HG03039 (cell line): ENCODE data around the gene LEMD3.

Experiments used
- ATAC-seq: cut with Tn5 transposase; IDR thresholded peaks from one replicate; pipeline ENCODE4 v1.9.1; 2021; ENCODE audit warnings: mild to moderate bottlenecking, moderate library complexity; ENCODE audit not compliant: unreplicated experiment

LEMD3 gene

DNA sequence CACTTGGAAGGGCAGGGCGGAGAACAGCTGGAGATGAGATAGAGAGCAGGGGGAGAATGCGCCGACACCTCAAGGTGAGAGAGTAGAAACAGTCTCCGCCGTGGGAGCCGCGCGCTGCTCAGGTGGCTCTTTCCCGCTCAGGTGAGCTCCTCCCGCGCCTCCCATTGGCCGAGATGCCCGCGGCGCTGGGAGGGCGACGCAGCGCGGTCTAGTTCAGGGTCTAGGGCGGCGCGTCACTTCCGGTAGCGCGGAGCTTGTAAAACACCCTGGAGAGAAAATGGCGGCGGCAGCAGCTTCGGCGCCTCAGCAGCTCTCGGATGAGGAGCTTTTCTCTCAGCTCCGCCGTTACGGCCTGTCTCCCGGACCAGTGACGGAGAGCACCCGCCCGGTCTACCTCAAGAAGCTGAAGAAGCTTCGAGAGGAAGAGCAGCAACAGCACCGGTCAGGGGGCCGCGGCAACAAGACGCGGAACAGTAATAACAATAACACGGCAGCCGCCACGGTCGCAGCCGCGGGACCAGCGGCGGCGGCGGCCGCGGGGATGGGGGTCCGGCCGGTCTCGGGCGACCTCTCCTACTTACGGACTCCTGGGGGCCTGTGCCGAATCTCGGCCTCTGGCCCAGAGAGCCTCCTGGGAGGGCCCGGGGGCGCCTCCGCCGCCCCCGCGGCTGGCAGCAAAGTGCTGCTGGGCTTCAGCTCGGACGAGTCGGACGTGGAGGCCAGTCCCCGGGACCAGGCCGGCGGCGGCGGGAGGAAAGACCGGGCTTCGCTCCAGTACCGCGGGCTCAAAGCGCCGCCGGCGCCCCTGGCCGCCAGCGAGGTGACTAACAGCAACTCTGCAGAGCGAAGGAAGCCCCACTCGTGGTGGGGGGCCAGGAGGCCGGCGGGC, at the start of gene LEMD3:
LEMD3 (plus strand) TSS at position 264 of the 889 bp plus-strand sequence; CDS start at position 278, 14 bp downstream.
- ATAC-seq, result peak; percentile 92

DNA sequence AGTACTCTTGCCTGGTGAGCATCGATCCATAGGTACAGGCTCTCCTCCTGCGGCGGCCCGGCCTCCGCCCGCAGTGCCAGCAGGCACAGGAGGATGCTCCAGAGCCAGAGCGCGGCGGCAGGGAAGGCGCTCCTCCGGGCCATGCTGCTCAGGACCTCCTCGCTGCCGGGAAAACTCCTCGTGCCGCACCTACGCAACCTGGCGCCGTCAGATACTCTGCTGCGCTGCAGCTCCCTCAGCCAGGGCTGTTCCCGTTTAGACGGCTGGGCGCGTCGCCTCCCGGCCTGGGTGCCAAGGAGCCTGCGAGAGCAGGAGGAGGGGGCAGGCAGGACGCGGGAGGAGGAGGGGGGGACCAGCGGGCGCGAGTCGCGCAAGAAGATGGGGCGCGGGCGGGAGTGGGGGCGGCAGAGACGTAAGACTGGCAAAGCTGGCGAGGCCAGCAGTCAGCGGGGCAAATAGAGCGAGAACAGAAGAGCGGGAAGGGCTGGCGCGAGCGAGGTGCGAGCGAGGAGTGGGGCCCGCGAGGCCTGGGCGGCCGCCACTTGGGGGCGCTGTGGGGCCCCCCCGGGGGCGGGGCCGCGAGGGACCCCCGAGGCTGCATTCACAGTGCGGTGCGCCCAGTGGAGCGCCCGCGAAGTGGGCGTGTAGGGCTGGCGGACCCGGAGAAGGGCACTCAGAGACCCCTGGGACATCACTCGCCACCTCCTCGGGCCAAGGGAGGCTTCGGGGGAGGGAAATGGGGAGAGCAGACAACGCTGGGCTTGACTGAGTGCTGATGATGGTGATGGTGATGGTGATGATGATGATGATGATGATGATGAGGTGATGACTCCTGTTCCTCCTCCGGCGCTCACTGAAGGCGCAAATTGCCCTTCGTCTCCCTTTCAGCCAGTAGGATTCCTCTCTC, 48.1 kb upstream of the LEMD3 start, which contains the start of gene WIF1:
WIF1 (minus strand) TSS at position 257 of the 907 bp plus-strand sequence; CDS start at position 143, 114 bp downstream.
- ATAC-seq, result peak; percentile 42

DNA sequence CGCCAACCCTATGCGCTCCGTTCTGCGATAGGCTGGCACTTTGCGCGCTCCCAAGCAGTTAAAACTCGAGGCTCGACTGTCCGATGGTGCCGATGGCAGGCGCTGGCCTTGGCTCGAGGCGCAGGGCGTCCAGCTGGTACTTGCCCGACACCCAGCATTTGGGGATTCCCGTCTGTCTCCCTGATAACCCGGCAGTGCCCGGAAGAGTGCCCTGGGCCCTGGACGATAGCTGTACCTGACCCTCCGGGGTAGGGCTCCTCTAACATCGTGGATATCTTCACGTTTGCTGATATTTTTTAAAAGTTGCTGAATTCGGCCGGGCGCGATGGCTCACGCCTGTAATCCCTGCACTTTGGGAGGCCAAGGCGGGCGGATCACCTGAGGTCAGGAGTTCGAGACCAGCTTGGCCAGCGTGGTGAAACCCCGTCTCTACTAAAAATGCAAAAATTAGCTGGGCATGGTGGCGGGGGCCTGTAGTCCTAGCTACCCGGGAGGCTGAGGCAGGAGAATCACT, 47.4 kb upstream of the LEMD3 start:
- ATAC-seq, result no peak

DNA sequence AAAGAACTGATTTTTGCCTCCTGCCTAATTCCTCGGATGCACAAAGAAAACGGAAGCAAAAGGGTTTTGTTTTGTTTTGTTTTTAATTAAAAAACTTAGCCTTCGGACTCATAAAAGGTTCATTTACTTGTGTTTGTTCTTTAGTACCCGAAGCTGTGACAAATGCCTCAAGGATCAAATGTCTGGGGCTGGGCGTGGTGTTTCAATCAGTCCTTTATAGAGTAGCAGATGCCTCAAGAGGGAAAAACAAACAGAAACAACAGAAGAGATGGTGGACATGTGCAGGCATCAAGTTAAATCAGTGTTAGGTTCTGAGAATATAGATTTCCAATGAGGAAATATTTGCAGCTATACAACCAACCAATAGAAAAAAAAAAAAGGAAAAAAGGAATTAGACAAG, 46.7 kb upstream of the LEMD3 start:
- no peak for ATAC-seq

DNA sequence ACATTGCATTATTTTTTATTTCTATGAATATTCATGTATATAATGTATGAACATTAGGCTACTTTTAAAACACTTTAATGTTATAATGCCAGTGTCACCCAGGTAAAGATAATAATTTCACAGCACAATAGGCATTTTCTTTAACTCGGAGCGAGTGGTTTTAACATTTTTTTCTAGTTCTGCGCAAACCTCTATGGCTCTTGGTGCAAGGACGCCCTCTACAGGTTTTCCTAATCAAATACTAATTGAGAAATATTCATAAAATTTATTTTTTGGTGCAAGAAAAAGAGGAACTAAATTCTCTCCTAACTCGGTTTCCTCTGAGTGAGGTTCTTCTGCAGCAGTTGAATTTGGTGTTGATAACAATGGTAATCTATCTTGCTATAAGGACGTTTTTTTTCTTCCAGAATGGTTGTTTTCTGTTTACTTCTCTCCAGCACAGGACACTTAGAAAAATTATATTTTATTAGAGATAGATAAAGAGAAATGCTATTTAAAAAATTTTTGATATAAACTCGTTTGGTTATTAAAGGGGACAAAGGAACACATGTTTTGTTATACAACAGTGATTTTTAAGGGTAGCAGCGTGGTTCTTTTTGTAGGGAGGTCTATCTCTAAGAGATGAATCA, 45.8 kb upstream of the LEMD3 start:
- ATAC-seq, result no peak

DNA sequence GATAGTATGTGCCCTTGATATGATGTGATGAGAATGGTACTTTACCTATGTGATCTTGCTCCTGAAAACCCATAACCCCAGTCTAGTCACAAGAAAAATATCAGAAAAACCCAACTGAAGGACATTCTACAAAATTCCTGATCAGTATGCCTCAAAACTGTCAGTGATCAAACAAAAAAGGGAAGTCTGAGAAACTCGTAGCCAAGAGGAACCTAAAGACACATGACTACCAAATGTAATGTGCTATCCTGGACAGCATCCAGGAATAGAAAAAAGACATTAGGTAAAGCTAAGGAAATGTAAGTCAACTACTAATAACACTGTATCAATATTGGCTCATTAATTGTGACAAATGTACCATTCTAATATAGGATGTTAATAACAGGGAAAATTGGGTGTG, 44.1 kb upstream of the LEMD3 start:
- no peak for ATAC-seq

DNA sequence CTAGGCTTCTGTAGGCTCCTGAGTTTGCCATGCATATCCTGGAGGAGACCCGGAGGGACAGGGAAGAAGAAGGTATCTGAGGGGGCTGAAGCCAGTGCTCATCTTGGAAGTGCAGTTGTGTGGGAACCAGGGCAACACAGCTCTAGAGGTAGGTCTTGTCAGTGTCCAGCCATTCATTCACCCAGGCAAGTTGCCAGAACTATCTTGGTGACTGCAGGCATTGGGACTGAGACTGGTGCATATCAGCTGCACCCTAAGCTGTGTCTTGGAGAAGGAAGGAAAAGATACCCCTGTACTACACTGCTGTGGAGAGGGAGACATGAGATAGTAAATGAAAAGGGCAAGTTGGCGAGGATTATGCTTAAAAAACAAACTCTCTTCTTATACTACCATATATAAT, 43.4 kb upstream of the LEMD3 start:
- ATAC-seq, result no peak

DNA sequence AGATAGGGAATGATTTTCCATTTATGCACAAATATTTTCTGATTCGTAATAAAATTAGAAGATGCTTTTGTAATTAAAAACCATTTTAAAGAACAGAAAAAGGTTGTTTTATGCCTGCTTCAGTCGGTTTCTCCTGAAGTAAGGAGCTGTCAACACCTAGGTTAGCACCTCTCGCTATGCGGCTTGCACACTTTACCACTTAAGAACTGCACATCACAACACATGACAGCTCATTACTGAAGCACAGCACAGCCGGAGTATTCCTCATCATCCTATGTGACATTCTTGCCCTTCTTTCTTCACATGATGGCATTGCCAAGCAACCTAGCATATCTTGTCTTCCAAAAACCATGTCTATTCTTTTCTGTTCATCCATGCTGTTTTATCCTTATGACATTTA, 42.9 kb upstream of the LEMD3 start:
- no peak for ATAC-seq

DNA sequence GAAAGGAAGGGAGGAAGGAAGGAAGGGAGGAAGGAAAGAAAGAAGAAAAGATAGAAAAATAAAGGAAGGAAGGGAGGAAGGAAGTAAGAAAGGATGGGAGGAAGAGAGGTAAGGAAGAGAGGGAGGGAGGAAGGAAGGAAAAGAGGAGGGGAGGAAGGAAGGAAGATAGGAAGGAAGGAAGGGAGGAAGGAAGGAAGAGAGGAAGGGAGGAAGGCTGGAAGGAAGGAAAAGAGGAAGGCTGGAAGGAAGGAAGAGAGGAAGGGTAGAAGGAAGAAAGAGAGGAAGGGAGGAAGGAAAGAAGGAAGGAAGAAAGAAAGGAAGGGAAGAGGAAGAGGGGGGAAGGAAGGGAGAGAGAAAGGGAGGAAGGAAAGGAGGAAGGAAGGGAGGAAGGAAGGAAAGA, 35.5 kb upstream of the LEMD3 start:
- ATAC-seq, result no peak

DNA sequence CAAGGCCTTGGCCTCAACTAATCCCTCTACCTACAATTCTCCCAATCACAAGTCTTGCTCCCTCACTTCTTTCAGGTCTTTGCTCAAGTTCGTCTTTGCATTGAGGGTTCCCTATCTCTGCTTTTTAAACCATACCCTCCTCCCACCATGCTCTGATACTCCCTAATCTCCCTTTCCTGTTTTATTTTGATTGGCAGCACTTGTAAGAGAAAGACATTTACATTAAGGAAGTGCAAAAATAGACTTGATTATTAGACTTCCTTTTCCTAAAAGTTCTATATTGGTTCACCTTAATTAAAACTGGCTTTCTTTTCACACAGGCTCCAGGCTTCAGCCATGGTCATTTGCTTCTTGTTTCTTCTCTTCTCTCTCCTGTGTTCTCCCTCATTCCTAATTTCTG, 30.0 kb upstream of the LEMD3 start:
- no peak for ATAC-seq

DNA sequence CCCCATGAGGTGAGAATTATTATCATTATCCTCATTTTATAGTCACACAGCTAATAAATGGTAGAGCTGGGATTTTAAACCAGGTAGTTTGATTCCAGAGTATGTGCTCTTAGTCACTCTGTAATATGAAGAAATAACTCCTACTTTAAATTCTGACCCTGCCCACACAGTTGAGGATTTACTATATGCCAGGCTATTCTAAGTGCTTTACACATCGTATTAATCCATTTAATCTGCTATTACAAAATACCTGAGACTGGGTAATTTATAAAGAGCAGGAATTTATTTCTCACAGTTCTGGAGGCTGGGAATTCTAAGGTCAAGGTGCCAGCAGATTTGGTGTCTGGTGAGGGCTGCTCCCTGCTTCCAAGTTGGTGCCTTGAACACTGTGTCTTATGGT, 28.6 kb upstream of the LEMD3 start:
- ATAC-seq, result no peak

DNA sequence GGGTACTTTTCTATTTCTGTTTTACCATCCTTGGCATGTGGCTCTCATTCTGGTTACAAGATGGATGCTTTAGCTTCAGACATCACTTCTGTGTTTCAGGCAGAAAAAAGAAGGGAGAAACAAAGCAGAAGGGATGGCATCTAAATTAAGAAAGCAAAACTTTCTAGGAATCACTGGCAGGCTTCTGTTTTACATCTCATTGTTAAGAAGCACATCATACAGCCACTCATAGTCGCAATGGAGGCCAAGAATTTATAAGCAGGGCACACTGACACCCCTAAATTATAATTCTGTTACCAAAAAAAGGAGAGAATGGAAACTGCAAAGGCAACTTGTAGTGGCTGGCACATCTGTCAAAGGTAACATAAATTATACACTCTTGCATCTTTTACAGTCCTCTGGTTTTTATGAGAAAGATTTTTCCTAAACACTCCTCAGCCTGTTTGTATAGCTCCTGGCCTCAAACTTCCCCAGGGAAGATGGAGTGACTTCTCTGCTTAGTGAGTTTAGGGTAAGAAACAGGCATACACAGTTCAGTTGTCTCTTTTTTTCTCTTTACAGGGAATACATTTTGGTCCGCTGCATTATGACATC, 22.0 kb upstream of the LEMD3 start:
- ATAC-seq, result no peak

DNA sequence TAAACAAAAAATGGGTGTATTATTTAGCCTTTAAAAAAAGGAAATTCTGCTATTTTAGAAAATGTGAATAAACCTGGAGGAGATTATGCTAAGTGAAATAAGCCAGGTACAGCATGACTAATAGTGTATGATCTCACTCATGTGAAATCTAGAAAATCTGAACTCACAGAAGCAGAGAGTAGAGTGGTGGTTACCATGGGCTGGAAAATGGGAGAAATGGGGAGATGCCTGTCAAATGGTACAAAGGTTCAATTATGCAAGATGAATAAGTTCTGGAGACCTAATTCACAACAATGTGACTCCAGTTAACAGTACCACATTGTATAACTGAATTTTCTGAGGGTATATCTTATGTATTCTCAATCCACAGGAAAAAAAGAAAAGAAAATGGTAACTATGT, 17.4 kb upstream of the LEMD3 start:
- ATAC-seq, result no peak

DNA sequence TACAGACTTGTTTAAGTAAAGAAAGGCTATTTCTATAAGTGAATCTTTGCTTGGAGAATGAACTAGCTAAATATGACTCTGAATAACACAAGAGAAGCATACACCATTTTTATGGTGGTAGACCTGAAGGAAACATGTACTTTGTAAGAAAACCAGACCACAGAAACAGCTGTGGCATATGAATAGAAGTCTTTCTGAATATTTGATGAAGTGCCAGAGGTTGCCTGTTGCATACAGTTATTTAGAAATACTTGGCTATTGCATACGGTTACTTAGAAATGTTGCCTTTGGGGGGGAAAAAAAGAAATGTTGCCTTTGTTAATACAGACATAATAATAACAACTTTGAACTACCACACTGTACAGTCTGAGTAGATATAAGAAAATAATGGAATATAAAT, 16.8 kb upstream of the LEMD3 start:
- no peak for ATAC-seq

DNA sequence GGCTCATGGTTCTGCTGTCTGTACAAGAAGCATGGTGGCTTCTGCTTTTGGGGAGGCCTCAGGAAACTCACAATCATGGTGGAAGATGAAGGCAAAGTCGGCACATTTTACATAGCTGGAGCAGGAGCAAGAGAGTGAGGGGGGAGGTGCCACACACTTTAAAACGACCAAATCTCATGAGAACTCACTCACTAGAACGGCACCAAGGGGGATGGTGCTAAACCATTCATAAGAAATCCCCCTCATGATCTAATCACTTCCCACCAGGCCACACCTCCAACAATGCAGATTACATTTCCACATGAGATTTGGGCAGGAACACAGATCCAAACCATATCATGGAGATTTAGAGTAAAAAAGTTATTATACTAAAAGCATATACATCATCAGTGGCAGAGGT, 13.6 kb upstream of the LEMD3 start:
- ATAC-seq, result peak; percentile 27

DNA sequence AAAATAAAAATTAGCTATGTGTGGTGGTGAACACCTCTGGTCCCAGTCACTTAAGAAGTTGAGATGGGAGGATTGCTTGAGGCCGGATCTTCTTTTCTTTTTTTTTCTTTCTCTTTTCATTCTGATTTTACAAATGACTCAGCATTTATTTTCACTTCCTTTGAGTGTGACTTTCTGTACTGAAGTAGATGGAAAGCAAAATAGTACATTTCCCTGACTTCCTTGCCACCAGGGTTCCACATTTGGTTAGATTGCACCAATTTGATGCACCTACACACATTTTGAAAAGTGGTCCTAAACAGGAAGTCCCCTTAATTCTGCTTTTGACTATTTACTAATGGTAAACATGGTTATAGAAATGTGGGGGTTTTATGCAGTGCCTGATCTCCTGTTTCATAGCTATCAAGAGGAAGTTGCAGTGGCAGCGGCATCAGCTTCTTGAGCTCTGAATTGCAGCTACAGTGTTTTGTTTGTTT, 13.0 kb upstream of the LEMD3 start:
- ATAC-seq, result peak; percentile 75

DNA sequence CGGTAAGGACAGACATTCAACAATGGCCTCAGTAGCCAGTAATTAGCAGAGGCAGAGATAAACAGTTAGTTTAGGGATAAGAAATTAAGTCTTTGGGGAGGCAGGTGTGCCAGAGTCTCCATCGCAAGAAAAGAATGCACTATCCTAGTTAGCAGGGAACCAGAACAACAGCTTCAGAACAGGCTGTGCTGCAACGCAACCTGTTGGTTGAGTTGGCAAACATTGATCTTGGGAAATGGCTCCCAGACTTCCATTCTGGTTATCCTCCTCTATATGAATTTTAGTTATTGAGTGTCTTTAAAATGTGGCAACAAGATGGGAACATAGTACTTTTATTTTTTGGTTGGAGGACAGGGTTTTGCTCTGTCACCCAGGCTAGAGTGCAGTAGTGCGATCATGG, 12.3 kb upstream of the LEMD3 start:
- no peak for ATAC-seq

DNA sequence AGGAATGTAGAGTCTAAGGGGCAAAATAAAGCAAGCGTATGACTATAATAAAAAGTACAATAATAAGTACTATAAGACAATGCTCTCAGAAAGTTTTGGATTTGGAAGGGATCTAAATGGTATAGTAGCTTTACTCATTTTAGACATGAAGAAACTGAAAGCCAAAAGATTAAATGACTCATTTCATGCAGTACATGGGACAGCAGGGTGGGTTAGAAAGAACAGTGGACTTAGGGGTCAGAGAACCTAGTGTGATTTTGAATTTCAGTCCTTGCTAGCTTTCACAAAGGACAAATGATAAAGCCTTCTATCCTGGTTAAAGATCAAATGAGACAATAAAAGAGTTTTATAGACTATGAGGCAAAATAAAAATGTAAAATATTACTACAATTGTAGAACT, 6.8 kb upstream of the LEMD3 start:
- peak; percentile 66 for ATAC-seq

DNA sequence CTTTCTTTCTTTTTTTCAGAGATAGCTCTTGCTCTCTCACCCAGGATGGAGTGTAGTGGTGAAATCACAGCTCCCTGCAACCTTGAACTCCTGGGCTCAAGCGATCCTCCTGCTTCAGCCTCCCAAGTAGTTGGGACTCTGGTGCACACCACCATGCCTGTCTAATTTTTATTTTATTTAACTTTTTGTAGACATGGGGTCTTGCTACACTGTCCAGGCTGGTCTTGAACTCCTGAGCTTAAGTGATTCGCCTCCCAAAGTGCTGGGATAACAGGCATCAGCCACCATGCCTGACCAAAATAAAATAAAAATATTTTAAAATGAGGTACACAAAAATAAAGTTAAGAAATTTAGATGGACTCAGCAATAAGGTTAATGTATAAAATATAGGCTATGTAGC, 5.1 kb upstream of the LEMD3 start:
- no peak for ATAC-seq

DNA sequence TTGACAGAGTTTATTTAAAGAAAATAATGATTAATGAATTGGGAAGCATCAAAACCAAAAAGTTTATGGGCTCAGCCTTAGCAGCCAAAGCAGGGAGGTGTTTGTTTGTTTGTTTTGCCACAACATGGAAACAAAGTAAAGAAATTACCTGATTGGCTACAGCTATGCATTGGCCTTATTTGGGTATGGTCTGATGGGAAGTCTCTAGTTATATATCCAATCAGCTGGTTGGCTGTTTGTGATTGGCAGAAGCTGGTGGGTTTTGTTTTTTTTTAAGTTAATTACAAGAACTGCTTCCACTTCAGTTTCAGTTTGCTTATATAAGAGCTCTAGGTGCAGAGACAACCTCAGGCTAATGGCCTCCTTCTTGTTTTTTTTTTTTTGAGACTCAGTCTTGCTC, 4.6 kb upstream of the LEMD3 start:
- no peak for ATAC-seq
